Osteoblast (primary cell): Measurements from ENCODE around the gene CAMK2A. TPM values are rescaled to one million over a fixed set of nuclear protein-coding genes. Genes with fewer than 3 reads are reported as not detected.

Source experiments
- DNase-seq: peaks from one replicate; pipeline ENCODE4 v3.0.0; 2011; ENCODE audit warnings: low spot score, mixed read lengths; ENCODE audit not compliant: insufficient read length; ENCODE audit errors: missing footprints
- H2AFZ ChIP-seq: 2 replicates; pipeline ENCODE4 v1.6.0; 2011; ENCODE audit warnings: mild to moderate bottlenecking, low read length
- H3K27ac ChIP-seq: 2 replicates; pipeline ENCODE4 v1.5.1; 2011; ENCODE audit warnings: mild to moderate bottlenecking, low read depth, low read length, moderate library complexity
- H3K27me3 ChIP-seq: 2 replicates; pipeline ENCODE4 v1.6.0; 2012; ENCODE audit warnings: mild to moderate bottlenecking, control low read depth, inconsistent platforms, low read length, moderate library complexity; ENCODE audit not compliant: insufficient read depth
- H3K36me3 ChIP-seq: 2 replicates; pipeline ENCODE4 v1.5.1; 2011; ENCODE audit warnings: mild to moderate bottlenecking, low read length, control low read depth, moderate library complexity; ENCODE audit not compliant: insufficient read depth
- H3K4me1 ChIP-seq: 2 replicates; pipeline ENCODE4 v1.5.1; 2011; ENCODE audit warnings: mild to moderate bottlenecking, low read length, control low read depth, moderate library complexity; ENCODE audit not compliant: insufficient read depth
- H3K4me2 ChIP-seq: 2 replicates; pipeline ENCODE4 v1.6.0; 2011; ENCODE audit warnings: mild to moderate bottlenecking, low read length; ENCODE audit not compliant: insufficient read depth
- H3K4me3 ChIP-seq: fragments of 200-600 bp; sonication (generic); 3 replicates; pipeline ENCODE4 v1.5.1; 2012; ENCODE audit warnings: mild to moderate bottlenecking, low read length, inconsistent platforms; ENCODE audit not compliant: insufficient read depth
- H3K79me2 ChIP-seq: 2 replicates; pipeline ENCODE4 v1.6.0; 2012; ENCODE audit warnings: mild to moderate bottlenecking, low read length, control low read depth, inconsistent platforms; ENCODE audit not compliant: insufficient read depth
- H3K9me3 ChIP-seq: 2 replicates; pipeline ENCODE4 v1.5.1; 2011; ENCODE audit warnings: low read depth, low read length, control low read depth
- H4K20me1 ChIP-seq: 2 replicates; pipeline ENCODE4 v1.6.0; 2012; ENCODE audit warnings: mild to moderate bottlenecking, low read length, control low read depth; ENCODE audit not compliant: insufficient read depth
- CTCF ChIP-seq: IDR thresholded peaks from 2 replicates; pipeline ENCODE4 v1.5.1; 2011; ENCODE audit warnings: mild to moderate bottlenecking, low read depth, low read length, moderate library complexity; ENCODE audit errors: extremely low read depth
- total RNA-seq: library from RNA; depleted of rRNA; stranded (reverse); fragments of >200 nt; gene quantifications from 2 replicates; pipeline ENCODE4 v1.2.3, GENCODE V29; 2012

The CAMK2A gene
- total RNA-seq, 1 donor = 0.36 TPM

- Histone ChIP-seq H3K4me3 (no peak overlapping the region), H3K27me3 (no peaks in the 10 kb centered on the region), H3K27ac (no peak overlapping the region), H3K4me1 (peaks cover 30% of the 10 kb centered on the region), H4K20me1 (no peaks in the 10 kb centered on the region), H3K36me3 (no peaks in the 10 kb centered on the region), H3K4me2 (no peak overlapping the region), H3K79me2 (no peaks in the 10 kb centered on the region), H2AFZ (no peak overlapping the region), H3K9me3 (no peaks in the 10 kb centered on the region)
- DNase-seq = no peak
- no peak for TF ChIP-seq CTCF
Observed at GRCh38 chr5:150211156-150212030, 78.2 kb downstream of the CAMK2A start.

- peaks cover 30% of the 10 kb centered on the region for H3K4me1 ChIP-seq
- H3K9me3 ChIP-seq = no peaks in the 10 kb centered on the region
- no peak overlapping the region for H3K27ac ChIP-seq
- no peak overlapping the region for H3K4me3 ChIP-seq
- H3K4me2 ChIP-seq = no peak overlapping the region
- no peaks in the 10 kb centered on the region for H4K20me1 ChIP-seq
- no peaks in the 10 kb centered on the region for H3K79me2 ChIP-seq
- H2AFZ ChIP-seq = no peak overlapping the region
- no peak for DNase-seq
- TF ChIP-seq CTCF = no peak
- no peaks in the 10 kb centered on the region for H3K36me3 ChIP-seq
- H3K27me3 ChIP-seq = no peaks in the 10 kb centered on the region
Observed at GRCh38 chr5:150210644-150211043, 78.9 kb downstream of the CAMK2A start.

GRCh38 chr5:150209099-150209635, 80.4 kb downstream of the CAMK2A start:
- no peaks in the 10 kb centered on the region for H4K20me1 ChIP-seq
- peak overlapping the region; percentile 69 for H3K4me2 ChIP-seq
- H2AFZ ChIP-seq = peak overlapping the region; percentile 87
- H3K79me2 ChIP-seq = no peaks in the 10 kb centered on the region
- peaks cover 24% of the 10 kb centered on the region for H3K4me1 ChIP-seq
- peak overlapping the region; percentile 39 for H3K4me3 ChIP-seq
- H3K27ac ChIP-seq = peak overlapping the region; percentile 90
- H3K9me3 ChIP-seq = no peaks in the 10 kb centered on the region
- DNase-seq = peak; percentile 94
- no peaks in the 10 kb centered on the region for H3K36me3 ChIP-seq
- TF ChIP-seq CTCF = no peak
- H3K27me3 ChIP-seq = no peaks in the 10 kb centered on the region
